Tibial artery (tissue), 4 donors: Measurements from ENCODE around the gene DNAH11.

ENCODE experiments used
- DNase-seq, 2 donors: peaks; one replicate each; pipeline ENCODE4 v3.0.0-alpha.2; 2019
- H3K27ac ChIP-seq, 2 donors: fragments of 200-600 bp; sonication (generic) in 1 of 2; 1 replicate in 1 of 2; 2 replicates in 1 of 2; pipeline ENCODE4 v1.5.1; 2018 to 2019; ENCODE audit warnings: mild to moderate bottlenecking in 1 of 2
- H3K27me3 ChIP-seq, 2 donors: fragments of 200-600 bp; sonication (generic) in 1 of 2; one replicate each; pipeline versions ENCODE4 v1.5.1 to v1.6.0; 2016 to 2019
- H3K36me3 ChIP-seq, 3 donors: fragments of 200-600 bp; sonication (generic) in 2 of 3; one replicate each; pipeline ENCODE4 v1.5.1; 2016 to 2019; ENCODE audit warnings: mild to moderate bottlenecking in 2 of 3
- H3K4me1 ChIP-seq, 4 donors: fragments of 200-600 bp; sonication (generic) in 2 of 4; 1 replicate in 3 of 4; 2 replicates in 1 of 4; pipeline ENCODE4 v1.5.1; 2016 to 2019
- H3K4me3 ChIP-seq, 2 donors: fragments of 200-600 bp; sonication (generic) in 1 of 2; 1 replicate in 1 of 2; 2 replicates in 1 of 2; pipeline ENCODE4 v1.5.1; 2018 to 2019; ENCODE audit warnings: mild to moderate bottlenecking in 2 of 2
- H3K9me3 ChIP-seq, 3 donors: fragments of 200-600 bp; sonication (generic) in 1 of 3; one replicate each; pipeline ENCODE4 v1.5.1; 2016 to 2019
- CTCF ChIP-seq, 2 experiments: fragments of 200-600 bp in 1 of 2; fragments of 450-650 bp in 1 of 2; IDR thresholded peaks; one replicate each; pipeline ENCODE4 v1.5.1; 2017 to 2019; ENCODE audit warnings: antibody characterized with exemption in 2 of 2, mild to moderate bottlenecking in 1 of 2, moderate library complexity in 1 of 2
- intact Hi-C: fragments of 100-400 bp; cut with DNase I; formaldehyde crosslinking; loops from one replicate; pipeline ENCODE4 v1.15.0; 2023; ENCODE audit warnings: low total_unique reads

Gene DNAH11

GRCh38 chr7:21562385-21562784 lies 19.5 kb downstream of the DNAH11 start:
- no peaks in the 10 kb centered on the region for H3K4me1 ChIP-seq
- H3K36me3 ChIP-seq = no peaks in the 10 kb centered on the region
- H3K9me3 ChIP-seq = no peaks in the 10 kb centered on the region
- H3K27ac ChIP-seq = no peak overlapping the region
- DNase-seq = no peak
- intact Hi-C loops = no loop called here
- no peak overlapping the region for H3K4me3 ChIP-seq
- no peak for TF ChIP-seq CTCF (IDR thresholded peaks at IDR 0.05)
- H3K27me3 ChIP-seq = no peaks in the 10 kb centered on the region

GRCh38 chr7:21565614-21566013 lies 22.8 kb downstream of the DNAH11 start:
- Histone ChIP-seq H3K27me3 (no peaks in the 10 kb centered on the region), H3K9me3 (no peaks in the 10 kb centered on the region), H3K27ac (no peak overlapping the region), H3K4me3 (no peak overlapping the region), H3K36me3 (no peaks in the 10 kb centered on the region), H3K4me1 (no peaks in the 10 kb centered on the region)
- DNase-seq = no peak
- intact Hi-C loops = no loop called here
- no peak for TF ChIP-seq CTCF (IDR thresholded peaks at IDR 0.05)

GRCh38 chr7:21566094-21566493 lies 23.3 kb downstream of the DNAH11 start:
- no peak overlapping the region for H3K27ac ChIP-seq
- no peaks in the 10 kb centered on the region for H3K36me3 ChIP-seq
- DNase-seq = no peak
- H3K9me3 ChIP-seq = no peaks in the 10 kb centered on the region
- intact Hi-C loops = no loop called here
- H3K27me3 ChIP-seq = no peaks in the 10 kb centered on the region
- no peaks in the 10 kb centered on the region for H3K4me1 ChIP-seq
- H3K4me3 ChIP-seq = no peak overlapping the region
- no peak for TF ChIP-seq CTCF (IDR thresholded peaks at IDR 0.05)

GRCh38 chr7:21568762-21569161 lies 25.9 kb downstream of the DNAH11 start:
- no peaks in the 10 kb centered on the region for H3K9me3 ChIP-seq
- intact Hi-C loops = no loop called here
- DNase-seq = no peak
- no peak for TF ChIP-seq CTCF (IDR thresholded peaks at IDR 0.05)
- no peak overlapping the region for H3K27ac ChIP-seq
- no peaks in the 10 kb centered on the region for H3K4me1 ChIP-seq
- no peaks in the 10 kb centered on the region for H3K36me3 ChIP-seq
- no peak overlapping the region for H3K4me3 ChIP-seq
- no peaks in the 10 kb centered on the region for H3K27me3 ChIP-seq

GRCh38 chr7:21572331-21573313 lies 29.8 kb downstream of the DNAH11 start:
- TF ChIP-seq CTCF (IDR thresholded peaks at IDR 0.05) = no peak
- intact Hi-C loops = no loop called here
- Histone ChIP-seq H3K27me3 (no peaks in the 10 kb centered on the region), H3K9me3 (no peaks in the 10 kb centered on the region), H3K4me3 (no peak overlapping the region), H3K4me1 (no peaks in the 10 kb centered on the region), H3K27ac (no peak overlapping the region), H3K36me3 (no peaks in the 10 kb centered on the region)
- no peak for DNase-seq
